Measurements from ENCODE around the gene UPK1A.
"Not testable (repeated sequence)": the region's sequence is repeated elsewhere in the genome, so short reads cannot be mapped to it uniquely, and the experiment has no call there.

UPK1A gene

DNA sequence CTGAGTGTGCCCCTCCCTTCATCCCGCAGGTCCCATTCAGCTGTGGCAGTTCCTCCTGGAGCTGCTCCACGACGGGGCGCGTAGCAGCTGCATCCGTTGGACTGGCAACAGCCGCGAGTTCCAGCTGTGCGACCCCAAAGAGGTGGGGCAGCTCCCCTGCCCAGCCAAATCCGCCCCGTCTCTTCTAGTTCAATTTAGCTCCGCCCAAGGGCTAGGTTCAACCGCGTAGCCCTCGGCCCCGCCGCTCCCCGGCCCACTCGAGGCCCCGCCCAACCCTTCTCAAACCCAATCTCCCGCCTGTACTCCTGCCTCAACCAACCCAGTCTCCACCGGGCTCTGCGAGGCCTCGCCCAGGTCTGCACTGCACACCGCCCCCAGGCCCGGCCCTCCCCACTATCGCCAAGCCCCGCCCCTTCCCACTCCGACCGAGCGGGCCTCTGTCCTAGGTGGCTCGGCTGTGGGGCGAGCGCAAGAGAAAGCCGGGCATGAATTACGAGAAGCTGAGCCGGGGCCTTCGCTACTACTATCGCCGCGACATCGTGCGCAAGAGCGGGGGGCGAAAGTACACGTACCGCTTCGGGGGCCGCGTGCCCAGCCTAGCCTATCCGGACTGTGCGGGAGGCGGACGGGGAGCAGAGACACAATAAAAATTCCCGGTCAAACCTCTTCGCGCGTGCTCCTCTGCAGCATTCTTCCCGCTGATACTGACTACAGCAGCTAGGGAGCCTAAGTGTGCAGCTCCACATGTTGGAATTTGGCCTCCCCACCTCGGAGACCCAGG is 21.9 kb upstream of the UPK1A start:
- in situ Hi-C loops (cut with MboI; ENCODE audit: low sequenced_read_pairs), result no loop called here

DNA sequence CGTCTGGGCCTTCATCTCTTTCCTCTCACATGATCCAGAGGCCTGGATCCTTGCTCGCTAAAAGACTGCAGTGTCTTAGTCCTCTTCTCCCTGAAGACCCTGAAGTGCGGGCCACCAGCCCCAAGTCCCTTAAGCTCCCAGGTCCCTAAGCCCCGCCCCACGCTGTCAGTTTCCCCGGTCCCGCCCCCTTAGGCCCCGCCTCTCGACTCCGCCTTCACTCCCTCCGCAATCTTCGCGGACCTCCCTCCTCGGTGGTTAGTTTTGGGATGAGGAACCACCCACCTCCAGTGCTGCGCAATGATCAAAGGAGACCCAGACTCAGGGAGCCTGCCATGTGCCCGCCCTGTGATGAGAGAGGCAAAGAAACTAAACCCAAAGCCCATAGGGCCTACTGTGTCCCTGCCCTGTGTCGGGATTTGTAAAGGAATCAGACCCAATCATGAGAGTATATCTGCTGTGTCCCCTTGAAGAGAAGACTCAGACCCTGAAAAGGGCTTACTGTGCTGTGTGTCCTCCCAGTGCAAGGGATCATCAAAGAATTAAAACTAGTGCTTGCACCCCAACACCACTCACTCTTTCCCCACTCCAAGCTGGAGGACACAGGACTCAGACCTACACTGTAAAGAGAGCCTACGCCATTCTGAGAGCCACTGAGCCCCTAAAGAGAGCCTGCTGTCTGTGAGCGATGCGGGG is 21.2 kb upstream of the UPK1A start:
- in situ Hi-C loops (cut with MboI; ENCODE audit: low sequenced_read_pairs), result no loop called here

DNA sequence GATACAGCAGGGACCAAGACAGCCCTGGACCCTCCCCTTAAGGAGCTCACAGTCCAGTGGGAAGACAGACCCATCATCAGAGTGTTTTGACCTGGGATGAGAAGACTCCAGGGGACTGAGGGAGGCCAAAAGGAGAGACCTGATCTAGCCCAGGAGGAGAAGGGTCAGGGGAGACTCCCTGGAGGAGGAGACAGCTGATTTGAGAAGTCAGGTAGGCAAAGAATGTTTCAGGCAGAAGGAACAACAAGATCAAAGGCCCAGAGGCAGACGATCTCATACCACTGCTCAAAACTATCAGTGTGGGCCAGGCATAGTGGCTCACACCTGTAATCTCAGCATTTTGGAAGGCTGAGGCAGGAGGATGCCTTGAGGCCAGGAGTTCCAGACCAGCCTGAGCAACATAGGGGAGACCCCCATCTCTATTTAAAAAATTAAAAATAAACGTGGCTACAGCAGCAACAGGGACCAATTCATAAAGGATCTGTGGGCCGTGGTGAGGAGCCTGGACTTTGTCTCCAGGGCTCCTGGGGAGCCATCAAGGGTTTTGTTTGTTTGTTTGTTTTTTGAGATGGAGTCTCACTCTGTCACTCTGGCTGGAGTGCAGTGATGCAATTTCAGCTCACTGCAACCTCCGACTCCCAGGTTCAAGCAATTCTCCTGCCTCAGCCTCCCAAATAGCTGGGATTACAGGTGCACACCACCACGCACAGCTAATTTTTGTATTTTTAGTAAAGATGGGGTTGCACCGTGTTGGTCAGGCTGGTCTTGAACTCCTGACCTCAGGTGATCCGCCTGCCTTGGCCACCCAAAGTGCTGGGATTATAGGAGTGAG is 20.4 kb upstream of the UPK1A start:
- in situ Hi-C loops (cut with MboI; ENCODE audit: low sequenced_read_pairs), result no loop called here

DNA sequence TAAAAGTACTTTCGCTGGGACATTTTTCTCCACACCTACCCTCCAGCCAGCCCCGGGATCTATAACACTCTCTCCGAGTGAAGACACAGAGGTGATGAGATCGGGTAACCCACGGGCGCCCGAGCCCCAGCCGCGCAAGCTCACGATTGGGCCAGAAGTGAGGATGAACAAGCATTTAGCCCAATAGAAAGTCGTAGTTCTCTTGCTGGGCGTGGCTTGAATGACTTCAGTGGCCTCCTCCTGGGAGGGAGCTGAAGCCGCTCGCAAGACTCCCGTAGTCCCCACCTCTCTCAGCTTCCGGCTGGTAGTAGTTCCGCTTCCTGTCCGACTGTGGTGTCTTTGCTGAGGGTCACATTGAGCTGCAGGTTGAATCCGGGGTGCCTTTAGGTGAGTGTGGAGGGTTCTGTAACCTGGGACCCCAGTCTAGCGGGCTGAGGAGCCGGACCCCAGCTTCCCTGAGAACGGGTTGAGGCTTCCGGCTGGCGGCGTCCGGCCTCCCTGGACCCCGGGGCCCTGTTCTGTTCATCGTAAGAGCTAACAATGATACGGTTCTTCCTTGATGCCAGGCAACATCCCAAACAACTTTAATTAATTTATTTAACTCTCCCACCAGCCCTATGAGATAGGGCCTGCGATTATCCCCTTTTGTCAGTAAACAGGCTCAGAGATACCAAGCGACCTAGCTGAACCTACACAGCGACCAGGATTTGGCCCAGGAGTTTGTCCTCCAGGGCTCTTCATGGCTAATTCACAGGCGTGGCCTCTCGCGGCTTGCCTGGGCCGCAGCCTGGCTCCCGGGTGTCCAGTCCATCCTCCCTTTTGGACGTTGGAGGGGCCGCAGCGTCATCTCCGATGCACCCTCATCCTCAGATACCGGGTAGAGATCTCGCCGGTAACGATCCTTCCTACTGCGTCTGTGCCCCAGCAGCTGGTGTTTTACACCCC is 18.0 kb upstream of the UPK1A start, which contains the start of gene COX6B1:
TSS of gene COX6B1 (plus strand) at position 307 of the 945 bp plus-strand sequence. CDS start 2,921 bp downstream, outside the sequence.
- in situ Hi-C loops (cut with MboI; ENCODE audit: low sequenced_read_pairs), result no loop called here

DNA sequence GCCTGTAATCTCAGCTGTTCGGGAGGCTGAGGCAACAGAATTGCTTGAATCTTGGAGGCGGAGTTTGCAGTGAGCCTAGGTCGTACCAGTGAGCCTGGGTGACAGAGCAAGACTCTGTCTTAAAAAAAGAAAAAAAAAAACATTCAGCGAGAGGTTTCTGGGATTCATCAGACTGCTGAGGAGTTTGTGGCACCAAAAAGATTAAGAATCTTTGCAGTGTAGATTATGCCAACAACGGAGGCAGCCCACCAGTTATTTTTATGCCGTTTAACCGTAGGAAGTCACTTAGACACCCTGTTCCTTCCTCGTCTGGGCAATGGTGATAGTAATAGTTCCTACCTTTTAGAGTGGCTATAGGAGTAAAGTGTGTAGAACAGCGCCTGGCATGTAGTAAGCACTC is 15.7 kb upstream of the UPK1A start:
- in situ Hi-C loops (cut with MboI; ENCODE audit: low sequenced_read_pairs), result no loop called here

DNA sequence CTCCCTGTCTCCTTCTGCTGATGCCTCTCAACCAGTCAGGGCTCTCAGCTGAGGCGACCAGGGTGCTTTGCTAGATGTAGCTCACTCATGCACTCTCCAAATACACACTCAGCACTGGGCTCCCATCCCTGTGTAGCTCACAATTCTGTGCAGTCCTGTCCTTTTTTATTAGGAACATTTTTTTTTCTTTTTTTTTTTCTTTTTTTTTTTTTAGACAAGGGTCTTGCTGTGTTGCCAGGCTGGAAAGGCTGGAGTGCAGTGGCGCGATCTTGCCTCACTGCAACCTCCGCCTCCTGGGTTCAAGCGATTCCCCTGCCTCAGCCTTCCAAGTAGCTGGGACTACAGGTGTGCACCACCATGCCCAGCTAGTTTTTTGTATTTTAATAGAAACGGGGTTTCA is 11.5 kb upstream of the UPK1A start:
- in situ Hi-C loops (cut with MboI; ENCODE audit: low sequenced_read_pairs), result not testable (repeated sequence)

DNA sequence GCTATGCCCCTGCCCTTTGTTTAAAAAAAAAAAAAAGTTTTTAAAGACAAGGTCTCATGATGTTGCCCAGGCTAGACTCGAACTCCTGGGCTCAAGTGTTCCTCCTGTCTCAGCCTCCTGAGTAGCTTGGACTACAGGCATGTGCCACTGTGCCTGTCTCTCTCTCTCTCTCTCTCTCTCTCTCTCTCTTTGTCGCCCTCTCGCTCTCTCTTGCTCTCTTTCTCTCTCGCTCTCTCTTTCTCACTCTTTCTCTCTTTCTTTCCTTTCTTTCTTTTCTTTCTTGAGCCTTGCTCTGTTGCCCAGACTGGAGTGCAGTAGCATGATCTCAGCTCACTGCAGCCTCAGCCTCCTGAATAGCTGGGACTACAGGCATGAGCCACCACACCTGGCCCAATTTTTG is 10.7 kb upstream of the UPK1A start:
- in situ Hi-C loops (cut with MboI; ENCODE audit: low sequenced_read_pairs), result no loop called here

DNA sequence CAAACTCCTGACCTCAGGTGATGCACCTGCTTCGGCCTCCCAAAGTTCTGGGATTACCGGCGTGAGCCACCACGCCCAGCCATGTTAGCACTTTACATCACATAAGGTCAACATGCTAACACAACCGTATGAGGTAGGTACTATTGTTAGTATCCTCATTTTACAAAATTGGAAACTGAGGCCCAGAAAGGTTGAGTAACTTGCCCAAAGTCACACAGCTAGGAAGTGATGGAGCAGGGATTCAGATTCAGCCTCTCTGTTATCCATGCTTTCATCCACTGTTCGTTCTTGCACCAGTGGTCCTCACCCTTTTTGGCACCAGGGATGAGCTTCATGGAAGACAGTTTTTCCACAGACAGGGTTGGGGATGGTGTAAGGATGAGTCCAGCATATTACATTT is 9.6 kb upstream of the UPK1A start:
- in situ Hi-C loops (cut with MboI; ENCODE audit: low sequenced_read_pairs), result no loop called here

DNA sequence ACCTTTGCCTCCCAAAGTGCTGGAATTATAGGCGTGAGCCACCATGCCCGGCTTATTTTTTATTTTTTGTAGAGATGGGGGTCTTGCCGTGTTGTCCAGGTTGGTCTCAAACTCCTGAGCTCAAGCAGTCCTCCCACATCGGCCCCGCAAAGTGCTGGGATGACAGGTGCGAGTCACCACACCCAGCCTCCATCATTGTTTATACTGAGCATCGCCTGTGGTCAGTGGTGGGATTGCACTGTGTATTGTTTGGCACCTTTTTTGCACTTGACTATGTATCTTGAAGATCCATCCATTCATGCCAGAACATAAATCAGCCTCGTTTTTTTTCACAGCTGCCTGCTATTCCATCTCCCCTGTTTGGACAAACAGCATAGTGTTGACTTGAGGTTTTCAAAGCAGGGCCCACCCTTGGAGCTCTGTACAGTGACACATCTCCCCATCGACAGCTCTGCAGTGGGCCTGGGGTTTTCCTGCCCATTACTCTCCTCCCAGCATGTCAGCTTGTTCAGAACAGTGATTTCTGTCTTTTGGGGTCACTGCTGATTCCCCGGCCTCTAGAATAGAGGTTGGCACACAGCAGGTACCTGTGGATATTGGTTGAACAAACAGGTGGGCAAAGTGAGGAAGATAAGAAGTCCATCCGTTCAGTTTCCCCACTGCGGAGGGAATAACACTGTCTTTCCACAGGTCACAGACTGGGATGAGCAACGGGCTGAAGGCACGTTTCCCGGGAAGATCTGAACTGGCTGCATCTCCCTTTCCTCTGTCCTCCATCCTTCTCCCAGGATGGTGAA is 8.2 kb upstream of the UPK1A start:
- in situ Hi-C loops (cut with MboI; ENCODE audit: low sequenced_read_pairs), result no loop called here

DNA sequence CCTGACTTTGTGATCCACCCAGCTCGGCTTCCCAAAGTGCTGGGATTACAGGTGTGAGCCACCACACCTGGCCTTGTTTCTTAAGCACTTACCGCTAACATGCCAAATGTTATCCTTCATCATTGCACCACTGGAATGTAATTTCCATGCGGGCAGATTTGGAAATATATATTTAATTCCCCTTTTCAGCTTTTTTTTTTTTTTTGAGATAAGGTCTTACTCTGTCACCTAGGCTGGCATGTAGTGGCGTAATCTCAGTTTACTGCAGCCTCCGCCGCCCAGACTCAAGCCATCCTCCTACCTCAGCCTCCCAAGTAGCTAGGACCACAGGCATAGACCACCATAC is 4.3 kb upstream of the UPK1A start:
- in situ Hi-C loops (cut with MboI; ENCODE audit: low sequenced_read_pairs), result no loop called here

DNA sequence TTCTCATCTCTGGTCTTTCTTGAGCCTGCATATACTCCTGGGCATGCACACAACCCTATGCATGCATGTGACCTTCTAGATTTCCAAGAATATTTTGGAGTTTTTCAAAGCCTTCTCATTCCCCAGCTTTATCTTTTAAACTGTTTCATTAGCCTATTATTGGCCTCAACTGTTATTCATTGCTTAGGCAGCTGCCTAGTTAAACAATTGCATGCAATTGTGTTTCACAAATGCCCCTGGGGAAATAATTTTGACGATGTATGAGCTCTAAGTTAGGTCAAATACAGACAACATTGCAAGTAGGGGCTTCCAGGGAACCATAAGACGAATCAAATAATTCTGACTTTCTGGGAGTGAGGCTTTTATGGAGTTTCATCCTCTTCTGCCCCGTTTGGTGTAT is 2.3 kb upstream of the UPK1A start:
- in situ Hi-C loops (cut with MboI; ENCODE audit: low sequenced_read_pairs), result no loop called here

DNA sequence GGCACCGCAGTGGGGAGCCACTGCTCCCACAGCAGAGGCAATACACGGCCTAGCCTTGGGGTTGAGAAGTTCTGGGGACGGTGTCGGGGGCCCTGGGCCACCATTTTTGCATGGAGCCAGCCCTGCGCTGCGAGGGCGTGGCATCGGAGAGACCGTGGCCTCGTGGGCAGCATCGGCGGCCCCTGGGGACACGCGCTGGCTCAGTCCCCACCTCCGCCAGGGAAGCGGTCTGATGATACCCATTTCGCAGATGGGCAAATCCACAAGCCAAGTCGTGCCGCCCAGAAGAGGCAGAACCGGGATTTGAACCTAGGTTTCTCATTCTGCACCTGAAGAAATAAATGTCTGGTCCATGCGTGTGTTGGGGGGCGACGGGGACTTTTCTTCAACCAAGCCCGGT is 1.2 kb upstream of the UPK1A start:
- in situ Hi-C loops (cut with MboI; ENCODE audit: low sequenced_read_pairs), result no loop called here

DNA sequence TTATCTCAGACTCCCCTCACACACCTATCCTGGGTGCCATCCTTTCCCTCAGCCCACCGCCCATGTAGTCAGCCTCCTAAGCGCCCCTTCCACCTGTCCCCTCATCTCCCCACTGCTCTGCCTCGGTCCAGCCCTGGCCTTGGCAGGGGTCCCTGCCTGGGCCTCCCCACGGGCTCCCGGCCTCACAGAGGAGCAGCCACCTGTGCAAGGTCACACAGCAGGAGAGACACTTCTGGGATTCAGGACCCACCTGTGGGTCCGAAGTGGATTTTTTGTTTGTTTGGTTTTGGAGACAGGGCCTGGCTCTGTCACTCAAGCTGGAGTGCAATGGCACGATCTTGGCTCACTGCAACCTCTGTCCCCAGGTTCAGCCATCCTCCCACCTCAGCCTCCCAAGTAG is 713 bp upstream of the UPK1A start:
- in situ Hi-C loops (cut with MboI; ENCODE audit: low sequenced_read_pairs), result no loop called here

DNA sequence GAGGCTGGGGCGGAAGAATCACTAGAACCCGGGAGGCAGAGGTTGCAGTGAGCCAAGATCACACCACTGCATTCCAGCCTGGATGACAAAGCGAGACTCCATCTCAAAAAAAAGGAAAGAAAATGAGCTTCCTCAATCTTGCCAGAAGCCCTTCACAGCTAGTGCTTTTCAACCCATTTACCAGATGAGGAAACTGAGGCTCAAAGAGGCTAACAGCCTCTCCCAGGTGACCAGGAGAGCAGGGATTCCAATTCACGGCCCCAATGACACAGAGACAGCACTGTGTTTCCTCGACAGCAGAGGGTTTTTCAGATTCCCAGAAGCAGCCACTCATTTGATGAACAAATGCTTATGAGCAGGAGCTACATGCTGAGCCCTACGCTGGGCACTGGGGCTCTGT is 3.2 kb downstream of the UPK1A start:
- in situ Hi-C loops (cut with MboI; ENCODE audit: low sequenced_read_pairs), result no loop called here

DNA sequence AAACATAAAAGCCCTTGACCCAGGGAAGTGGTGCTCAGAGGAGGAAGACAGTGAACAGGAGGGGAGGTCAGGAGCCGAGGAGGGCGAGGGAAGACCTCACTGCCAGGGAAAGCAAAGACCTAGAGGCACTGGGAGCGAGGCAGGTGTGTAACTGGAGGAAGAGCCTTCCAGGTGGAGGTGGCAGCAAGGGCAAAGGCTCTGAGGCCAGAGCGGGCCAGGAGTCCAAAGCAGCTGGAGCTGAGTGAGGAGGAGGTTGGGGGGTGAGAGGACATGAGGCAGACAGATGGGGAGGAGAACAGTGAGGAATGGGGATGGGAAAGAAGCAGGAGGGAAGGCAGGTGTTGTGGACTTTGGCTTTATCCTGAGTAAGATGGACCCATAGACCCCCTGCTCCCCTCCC is 3.7 kb downstream of the UPK1A start:
- in situ Hi-C loops (cut with MboI; ENCODE audit: low sequenced_read_pairs), result no loop called here

DNA sequence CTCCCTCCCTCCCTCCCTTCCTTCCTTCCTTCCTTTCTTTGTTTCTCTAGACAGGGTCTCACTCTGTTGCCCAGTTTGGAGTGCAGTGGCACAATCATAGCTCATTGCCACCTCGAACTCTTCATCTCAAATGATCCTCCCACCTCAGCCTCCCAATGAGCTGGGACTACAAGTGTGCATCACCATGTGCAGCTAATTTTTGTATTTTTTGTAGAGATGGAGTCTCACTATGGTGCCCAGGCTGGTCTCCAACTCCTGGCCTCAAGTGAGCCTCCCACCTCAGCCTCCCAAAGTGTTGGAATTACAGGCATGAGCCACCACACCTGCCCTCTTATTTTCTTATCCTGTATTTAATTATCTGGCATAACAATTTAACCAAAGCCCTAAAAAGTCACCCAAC is 4.4 kb downstream of the UPK1A start:
- in situ Hi-C loops (cut with MboI; ENCODE audit: low sequenced_read_pairs), result no loop called here

DNA sequence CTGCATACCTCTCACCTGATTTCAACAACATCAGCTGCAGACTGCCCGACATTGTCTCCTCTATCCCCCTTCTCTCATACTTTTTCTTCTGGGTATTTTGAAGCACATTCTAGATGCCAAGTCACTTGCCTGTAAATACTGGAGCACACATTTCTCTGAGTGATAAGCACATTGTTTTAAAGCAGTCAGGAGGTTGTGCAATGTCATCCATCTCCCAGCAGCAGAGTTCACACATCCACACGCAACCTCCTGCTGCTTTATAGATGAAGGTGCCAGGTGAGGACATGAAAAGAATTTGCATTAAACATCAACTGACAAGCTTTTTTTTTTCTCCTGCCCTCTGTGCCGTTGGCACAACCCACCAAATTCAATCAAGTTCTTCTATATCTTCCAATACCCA is 5.5 kb downstream of the UPK1A start:
- in situ Hi-C loops (cut with MboI; ENCODE audit: low sequenced_read_pairs), result no loop called here

DNA sequence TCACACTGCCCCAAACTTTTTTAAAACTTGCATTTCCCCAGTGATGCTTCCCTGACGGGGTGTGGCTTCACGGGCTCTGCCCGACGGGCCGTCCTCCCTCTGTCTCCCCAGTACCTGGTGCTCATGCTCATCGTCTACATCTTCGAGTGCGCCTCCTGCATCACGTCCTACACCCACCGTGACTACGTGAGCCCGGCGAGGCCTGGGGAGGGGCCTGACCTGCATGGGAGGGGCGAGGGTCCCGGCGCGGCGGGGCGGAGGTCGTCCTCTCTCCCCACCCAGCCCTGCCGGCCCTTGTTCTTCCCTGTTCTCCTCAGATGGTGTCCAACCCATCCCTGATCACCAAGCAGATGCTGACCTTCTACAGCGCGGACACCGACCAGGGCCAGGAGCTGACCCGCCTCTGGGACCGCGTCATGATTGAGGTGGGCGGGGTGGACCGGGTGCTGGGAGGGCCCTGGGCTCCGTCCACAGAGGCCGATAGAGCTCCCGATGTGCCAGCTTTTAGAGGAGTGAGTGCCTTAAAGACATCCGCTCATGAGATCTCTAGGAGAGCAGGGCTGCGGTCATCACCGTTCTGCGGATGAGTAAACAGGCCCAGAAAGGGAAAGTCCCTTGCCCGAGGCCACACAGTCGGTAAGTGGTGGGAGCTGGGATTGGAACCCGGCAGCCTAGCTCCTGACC is 6.9 kb downstream of the UPK1A start:
- in situ Hi-C loops (cut with MboI; ENCODE audit: low sequenced_read_pairs), result no loop called here

DNA sequence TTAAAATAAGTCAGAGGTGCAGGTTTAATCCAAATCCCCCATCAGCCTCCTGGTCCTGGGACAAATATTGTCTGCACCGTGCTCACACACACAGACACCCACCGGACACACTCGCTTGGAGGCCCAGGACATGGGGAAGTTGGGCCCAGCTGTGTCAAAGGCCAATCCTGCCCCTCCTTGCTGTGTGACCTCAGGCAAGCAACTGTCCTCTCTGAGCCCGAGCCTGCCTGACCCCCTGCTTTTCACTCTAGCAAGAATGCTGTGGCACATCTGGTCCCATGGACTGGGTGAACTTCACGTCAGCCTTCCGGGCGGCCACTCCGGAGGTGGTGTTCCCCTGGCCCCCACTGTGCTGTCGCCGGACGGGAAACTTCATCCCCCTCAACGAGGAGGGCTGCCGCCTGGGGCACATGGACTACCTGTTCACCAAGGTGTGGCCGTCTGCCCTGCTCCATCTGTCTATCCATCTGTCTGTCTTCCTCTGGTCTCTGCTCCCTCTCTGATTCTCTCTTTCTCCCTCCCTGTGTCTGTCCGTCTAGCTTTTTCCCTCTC is 9.3 kb downstream of the UPK1A start:
- in situ Hi-C loops (cut with MboI; ENCODE audit: low sequenced_read_pairs), result no loop called here

Measured in HL-60/S4 treated with retinoic acid at 250 ng/mL for 4 days and 3 days (cell line).